Neural progenitor cell (in vitro differentiated cells): Measurements from ENCODE around the gene PAX5.

Source experiments
- CTCF ChIP-seq: fragments of 200-600 bp; sonication (generic); IDR thresholded peaks from 2 replicates; pipeline ENCODE4 v1.5.1; 2017; ENCODE audit warnings: antibody characterized with exemption, mild to moderate bottlenecking
- EZH2 ChIP-seq: fragments of 200-600 bp; sonication (generic); IDR thresholded peaks from 2 replicates; pipeline ENCODE4 v1.6.1; 2017; ENCODE audit warnings: antibody characterized with exemption, mild to moderate bottlenecking, moderate library complexity
- EZH2phosphoT487 ChIP-seq: fragments of 200-600 bp; sonication (generic); IDR thresholded peaks from 2 replicates; pipeline ENCODE4 v1.6.1; 2017; ENCODE audit warnings: antibody characterized with exemption

- TF ChIP-seq CTCF = no peak
- TF ChIP-seq EZH2 = no peak
- TF ChIP-seq EZH2phosphoT487 = no peak
These were observed 77.2 kb downstream of the PAX5 start for GRCh38 chr9:36956908-36957307.
